Erythroblast (primary cell): Measurements from ENCODE around the gene DROSHA.

Experiments
- GATA1 ChIP-seq: IDR thresholded peaks from 2 replicates; pipeline ENCODE4 v1.6.1; 2011; ENCODE audit warnings: low read depth, mild to moderate bottlenecking, control low read depth, low read length, moderate library complexity
- POLR2A ChIP-seq: IDR thresholded peaks from 2 replicates; pipeline ENCODE4 v1.6.1; 2011; ENCODE audit warnings: mild to moderate bottlenecking, low read length

- TF ChIP-seq POLR2A (no peak), GATA1 (no peak)
These were observed 2.7 kb upstream of the DROSHA start for GRCh38 chr5:31534527-31535046.
